WTC11 (cell line): ENCODE measurements around the gene A2ML1.

ENCODE experiments used
- ELF4 ChIP-seq: sonication (generic); formaldehyde crosslinking; IDR thresholded peaks from 2 replicates; pipeline ENCODE4 v1.8.1; 2022; ENCODE audit warnings: low read depth, mild to moderate bottlenecking, moderate library complexity, missing genetic modification reagents
- ETV6 ChIP-seq: sonication (generic); formaldehyde crosslinking; IDR thresholded peaks from 2 replicates; pipeline ENCODE4 v1.8.1; 2022; ENCODE audit warnings: mild to moderate bottlenecking, missing genetic modification reagents
- TF ChIP-seq, protein P1 (sequence below): fragments of 200-600 bp; IDR thresholded peaks from 2 replicates; pipeline ENCODE4 v1.8.0; 2022; ENCODE audit warnings: antibody characterized with exemption
- TF ChIP-seq, protein P2 (sequence below): sonication (generic); formaldehyde crosslinking; IDR thresholded peaks from 2 replicates; pipeline ENCODE4 v1.8.1; 2023; ENCODE audit warnings: mild to moderate bottlenecking, missing genetic modification reagents, moderate library complexity
- TF ChIP-seq, protein P3 (sequence below): sonication (generic); formaldehyde crosslinking; IDR thresholded peaks from 2 replicates; pipeline ENCODE4 v1.8.1; 2023; ENCODE audit warnings: mild to moderate bottlenecking, missing genetic modification reagents

DNA sequence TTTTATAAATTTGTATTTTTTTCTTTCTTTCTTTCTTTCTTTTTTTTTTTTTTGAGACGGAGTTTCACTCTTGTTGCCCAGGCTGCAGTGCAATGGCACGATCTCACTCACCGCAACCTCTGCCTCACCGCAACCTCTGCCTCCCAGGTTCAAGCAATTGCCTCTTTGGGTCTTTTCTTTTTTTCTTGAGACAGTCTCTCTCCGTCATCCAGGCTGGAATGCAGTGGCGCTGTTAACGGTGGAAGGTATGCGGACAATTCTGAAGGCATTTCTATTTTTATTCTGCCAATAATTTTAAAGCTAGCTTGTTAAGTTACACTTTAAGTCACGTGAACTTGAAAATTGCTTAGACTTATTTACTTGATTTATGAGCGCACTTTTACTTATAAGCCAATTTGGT, 83.1 kb downstream of the A2ML1 start:
- TF ChIP-seq, protein P1, sequence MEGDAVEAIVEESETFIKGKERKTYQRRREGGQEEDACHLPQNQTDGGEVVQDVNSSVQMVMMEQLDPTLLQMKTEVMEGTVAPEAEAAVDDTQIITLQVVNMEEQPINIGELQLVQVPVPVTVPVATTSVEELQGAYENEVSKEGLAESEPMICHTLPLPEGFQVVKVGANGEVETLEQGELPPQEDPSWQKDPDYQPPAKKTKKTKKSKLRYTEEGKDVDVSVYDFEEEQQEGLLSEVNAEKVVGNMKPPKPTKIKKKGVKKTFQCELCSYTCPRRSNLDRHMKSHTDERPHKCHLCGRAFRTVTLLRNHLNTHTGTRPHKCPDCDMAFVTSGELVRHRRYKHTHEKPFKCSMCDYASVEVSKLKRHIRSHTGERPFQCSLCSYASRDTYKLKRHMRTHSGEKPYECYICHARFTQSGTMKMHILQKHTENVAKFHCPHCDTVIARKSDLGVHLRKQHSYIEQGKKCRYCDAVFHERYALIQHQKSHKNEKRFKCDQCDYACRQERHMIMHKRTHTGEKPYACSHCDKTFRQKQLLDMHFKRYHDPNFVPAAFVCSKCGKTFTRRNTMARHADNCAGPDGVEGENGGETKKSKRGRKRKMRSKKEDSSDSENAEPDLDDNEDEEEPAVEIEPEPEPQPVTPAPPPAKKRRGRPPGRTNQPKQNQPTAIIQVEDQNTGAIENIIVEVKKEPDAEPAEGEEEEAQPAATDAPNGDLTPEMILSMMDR = no peak
- TF ChIP-seq ELF4 (CRISPR knock-in tag) = no peak
- TF ChIP-seq, protein P2, sequence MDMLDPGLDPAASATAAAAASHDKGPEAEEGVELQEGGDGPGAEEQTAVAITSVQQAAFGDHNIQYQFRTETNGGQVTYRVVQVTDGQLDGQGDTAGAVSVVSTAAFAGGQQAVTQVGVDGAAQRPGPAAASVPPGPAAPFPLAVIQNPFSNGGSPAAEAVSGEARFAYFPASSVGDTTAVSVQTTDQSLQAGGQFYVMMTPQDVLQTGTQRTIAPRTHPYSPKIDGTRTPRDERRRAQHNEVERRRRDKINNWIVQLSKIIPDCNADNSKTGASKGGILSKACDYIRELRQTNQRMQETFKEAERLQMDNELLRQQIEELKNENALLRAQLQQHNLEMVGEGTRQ (CRISPR knock-in tag) = no peak
- TF ChIP-seq, protein P3, sequence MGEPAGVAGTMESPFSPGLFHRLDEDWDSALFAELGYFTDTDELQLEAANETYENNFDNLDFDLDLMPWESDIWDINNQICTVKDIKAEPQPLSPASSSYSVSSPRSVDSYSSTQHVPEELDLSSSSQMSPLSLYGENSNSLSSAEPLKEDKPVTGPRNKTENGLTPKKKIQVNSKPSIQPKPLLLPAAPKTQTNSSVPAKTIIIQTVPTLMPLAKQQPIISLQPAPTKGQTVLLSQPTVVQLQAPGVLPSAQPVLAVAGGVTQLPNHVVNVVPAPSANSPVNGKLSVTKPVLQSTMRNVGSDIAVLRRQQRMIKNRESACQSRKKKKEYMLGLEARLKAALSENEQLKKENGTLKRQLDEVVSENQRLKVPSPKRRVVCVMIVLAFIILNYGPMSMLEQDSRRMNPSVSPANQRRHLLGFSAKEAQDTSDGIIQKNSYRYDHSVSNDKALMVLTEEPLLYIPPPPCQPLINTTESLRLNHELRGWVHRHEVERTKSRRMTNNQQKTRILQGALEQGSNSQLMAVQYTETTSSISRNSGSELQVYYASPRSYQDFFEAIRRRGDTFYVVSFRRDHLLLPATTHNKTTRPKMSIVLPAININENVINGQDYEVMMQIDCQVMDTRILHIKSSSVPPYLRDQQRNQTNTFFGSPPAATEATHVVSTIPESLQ (CRISPR knock-in tag) = no peak
- no peak for TF ChIP-seq ETV6
